HAP-1 (cell line): Measurements from ENCODE around the gene WBP4.
A peak's percentile ranks its signal among the peaks of the same experiment; 100 is the strongest.
"Not testable (repeated sequence)": the region's sequence is repeated elsewhere in the genome, so short reads cannot be mapped to it uniquely, and the experiment has no call there.

Experiments
- DNase-seq, 2 experiments: peaks; one replicate each; pipeline ENCODE4 v3.0.0-alpha.2; 2016 to 2020; ENCODE audit warnings: low spot score in 2 of 2
- H3K27me3 ChIP-seq: fragments of 250-450 bp; sonication (Bioruptor Pico); 2 replicates; pipeline ENCODE4 v1.5.1; 2020; ENCODE audit warnings: low read depth, mild to moderate bottlenecking, moderate library complexity
- H3K36me3 ChIP-seq: fragments of 250-450 bp; sonication (Bioruptor Pico); replicated peaks from 2 replicates; pipeline ENCODE4 v1.5.1; 2020; ENCODE audit warnings: mild to moderate bottlenecking
- H3K4me1 ChIP-seq: fragments of 250-450 bp; sonication (Bioruptor Pico); 2 replicates; pipeline ENCODE4 v1.5.1; 2020; ENCODE audit warnings: mild to moderate bottlenecking
- H3K4me3 ChIP-seq: fragments of 250-450 bp; sonication (Bioruptor Pico); 2 replicates; pipeline ENCODE4 v1.5.1; 2020; ENCODE audit warnings: mild to moderate bottlenecking, moderate library complexity
- H3K9me3 ChIP-seq: fragments of 250-450 bp; sonication (Bioruptor Pico); 2 replicates; pipeline ENCODE4 v1.5.1; 2020; ENCODE audit warnings: mild to moderate bottlenecking, moderate library complexity
- in situ Hi-C: fragments of 300-500 bp; cut with MboI; formaldehyde crosslinking; loops from 3 replicates; pipeline ENCODE4 v1.14.3; 2020; ENCODE audit warnings: low sequenced_read_pairs, inconsistent platforms, mixed read lengths

The WBP4 gene

GRCh38 chr13:41032691-41033376, 28.5 kb upstream of the WBP4 start:
- H3K4me1 ChIP-seq: no peaks in the 10 kb centered on the region
- DNase-seq: peak in 1 of 2 experiments; percentile 0
- in situ Hi-C loops: no loop called here
- no peaks in the 10 kb centered on the region for H3K9me3 ChIP-seq
- H3K4me3 ChIP-seq: no peak overlapping the region
- no peaks in the 10 kb centered on the region for H3K27me3 ChIP-seq
- H3K36me3 ChIP-seq: no peaks in the 10 kb centered on the region

DNA sequence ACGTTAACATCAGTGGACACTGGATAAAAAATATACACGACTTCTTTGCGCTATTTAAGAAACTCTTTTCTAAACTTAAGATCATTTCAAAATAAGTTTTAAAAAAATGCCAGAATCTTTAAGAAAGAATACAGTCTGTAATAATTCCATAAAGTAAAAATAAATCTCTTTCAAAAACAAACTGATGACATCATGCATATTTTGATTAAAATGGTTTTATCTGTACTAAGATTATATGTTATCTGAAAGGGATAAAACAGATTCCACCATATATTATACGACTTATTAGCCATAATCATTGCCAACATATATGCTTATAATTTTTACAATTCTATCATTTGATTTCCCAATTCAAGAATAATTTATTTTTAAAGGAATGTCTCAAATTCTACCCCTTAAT, 26.9 kb upstream of the WBP4 start:
- Histone ChIP-seq H3K27me3 (no peaks in the 10 kb centered on the region), H3K4me1 (no peaks in the 10 kb centered on the region), H3K9me3 (no peaks in the 10 kb centered on the region), H3K4me3 (no peak overlapping the region), H3K36me3 (no peaks in the 10 kb centered on the region)
- DNase-seq: no peak
- in situ Hi-C loops: no loop called here

GRCh38 chr13:41034881-41035280, 26.4 kb upstream of the WBP4 start:
- H3K36me3 ChIP-seq: no peaks in the 10 kb centered on the region
- H3K4me1 ChIP-seq: no peaks in the 10 kb centered on the region
- no peaks in the 10 kb centered on the region for H3K9me3 ChIP-seq
- H3K27me3 ChIP-seq: no peaks in the 10 kb centered on the region
- H3K4me3 ChIP-seq: no peak overlapping the region
- in situ Hi-C loops: no loop called here
- DNase-seq: peak in 1 of 2 experiments; percentile 2

GRCh38 chr13:41036557-41036956, 24.8 kb upstream of the WBP4 start:
- in situ Hi-C loops, H3K4me3 ChIP-seq, H3K9me3 ChIP-seq, H3K4me1 ChIP-seq, DNase-seq, H3K36me3 ChIP-seq, H3K27me3 ChIP-seq: not testable (repeated sequence)

DNA sequence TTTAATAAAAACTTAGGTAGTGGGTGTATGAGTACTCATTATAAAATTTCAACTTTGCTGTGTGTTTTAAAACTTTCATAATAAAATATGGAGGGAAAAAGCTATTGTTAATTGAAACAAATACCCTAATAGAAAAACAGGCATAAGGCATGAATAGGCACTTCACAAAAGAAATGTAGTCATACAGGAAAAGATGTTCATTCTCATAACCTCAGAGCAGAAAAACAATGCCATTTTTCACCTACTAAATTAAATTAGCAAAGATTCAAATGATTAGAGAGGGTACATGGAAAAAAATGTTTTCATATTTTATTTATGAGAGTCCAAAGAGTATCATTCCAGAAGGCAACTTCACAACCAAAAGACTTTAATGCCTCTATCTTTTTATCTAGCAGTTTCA, 21.6 kb upstream of the WBP4 start:
- DNase-seq: peak in 1 of 2 experiments; percentile 1
- Histone ChIP-seq H3K4me3 (no peak overlapping the region), H3K9me3 (no peaks in the 10 kb centered on the region), H3K4me1 (no peaks in the 10 kb centered on the region), H3K27me3 (no peaks in the 10 kb centered on the region), H3K36me3 (no peaks in the 10 kb centered on the region)
- in situ Hi-C loops: no loop called here

- H3K4me3 ChIP-seq: no peak overlapping the region
- no peaks in the 10 kb centered on the region for H3K4me1 ChIP-seq
- no peaks in the 10 kb centered on the region for H3K27me3 ChIP-seq
- H3K9me3 ChIP-seq: no peaks in the 10 kb centered on the region
- no peaks in the 10 kb centered on the region for H3K36me3 ChIP-seq
- in situ Hi-C loops: no loop called here
- peak in 1 of 2 experiments; percentile 1 for DNase-seq
These were observed 20.6 kb upstream of the WBP4 start for GRCh38 chr13:41040584-41041334.

DNA sequence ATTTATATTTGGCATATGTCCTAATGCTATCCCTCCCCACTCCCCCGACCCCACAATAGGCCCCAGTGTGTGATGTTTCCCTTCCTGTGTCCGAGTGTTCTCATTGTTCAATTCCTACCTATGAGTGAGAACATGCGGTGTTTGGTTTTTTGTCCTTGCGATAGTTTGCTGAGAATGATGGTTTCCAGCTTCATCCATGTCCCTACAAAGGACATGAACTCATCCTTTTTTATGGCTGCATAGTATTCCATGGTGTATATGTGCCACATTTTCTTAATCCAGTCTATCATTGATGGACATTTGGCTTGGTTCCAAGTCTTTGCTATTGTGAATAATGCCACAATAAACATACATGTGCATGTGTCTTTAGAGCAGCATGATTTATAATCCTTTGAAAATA, 18.9 kb upstream of the WBP4 start:
- H3K4me3 ChIP-seq, H3K27me3 ChIP-seq, H3K4me1 ChIP-seq, DNase-seq, H3K9me3 ChIP-seq, H3K36me3 ChIP-seq, in situ Hi-C loops: not testable (repeated sequence)

- Histone ChIP-seq H3K4me3 (no peak overlapping the region), H3K9me3 (no peaks in the 10 kb centered on the region; the same call in 1 of the 2 replicates), H3K4me1 (no peaks in the 10 kb centered on the region), H3K36me3 (no peaks in the 10 kb centered on the region), H3K27me3 (no peaks in the 10 kb centered on the region)
- in situ Hi-C loops: no loop called here
- no peak for DNase-seq
These were observed 12.7 kb upstream of the WBP4 start for GRCh38 chr13:41048640-41049039.

- H3K36me3 ChIP-seq: no peaks in the 10 kb centered on the region
- H3K4me3 ChIP-seq: no peak overlapping the region
- no peak for DNase-seq
- H3K4me1 ChIP-seq: no peaks in the 10 kb centered on the region
- in situ Hi-C loops: no loop called here
- no peaks in the 10 kb centered on the region for H3K27me3 ChIP-seq
- no peaks in the 10 kb centered on the region; the same call in 1 of the 2 replicates for H3K9me3 ChIP-seq
These were observed 11.5 kb upstream of the WBP4 start for GRCh38 chr13:41049480-41050440.

- Histone ChIP-seq H3K36me3 (no peaks in the 10 kb centered on the region), H3K27me3 (no peaks in the 10 kb centered on the region), H3K9me3 (no peaks in the 10 kb centered on the region; the same call in 1 of the 2 replicates), H3K4me3 (no peak overlapping the region), H3K4me1 (no peaks in the 10 kb centered on the region)
- in situ Hi-C loops: no loop called here
- no peak for DNase-seq
These were observed 8.9 kb upstream of the WBP4 start for GRCh38 chr13:41052441-41052840.

DNA sequence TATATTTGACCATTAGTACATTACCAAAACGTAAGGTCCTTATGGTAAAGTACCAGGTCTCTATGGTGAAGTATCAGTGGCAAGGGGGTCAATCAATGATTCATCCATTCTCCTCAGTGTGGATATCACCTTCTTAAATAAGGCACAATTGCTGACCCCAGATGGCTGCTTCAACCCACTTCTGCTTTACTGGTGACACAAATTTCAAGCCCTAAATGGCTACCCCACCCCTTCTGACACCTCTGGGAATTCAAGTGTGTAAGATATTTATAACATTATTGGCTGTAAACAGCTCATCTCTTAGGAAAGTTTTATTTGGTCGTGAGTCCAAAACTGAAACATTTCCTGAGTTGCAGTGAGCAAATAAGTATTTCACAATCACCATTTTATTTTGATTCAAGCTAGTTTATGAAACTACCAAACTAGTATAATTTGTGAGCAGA, 7.9 kb upstream of the WBP4 start:
- in situ Hi-C loops: no loop called here
- no peaks in the 10 kb centered on the region; the same call in 1 of the 2 replicates for H3K9me3 ChIP-seq
- H3K4me1 ChIP-seq: no peaks in the 10 kb centered on the region
- no peak overlapping the region for H3K4me3 ChIP-seq
- no peaks in the 10 kb centered on the region for H3K27me3 ChIP-seq
- no peak for DNase-seq
- H3K36me3 ChIP-seq: no peaks in the 10 kb centered on the region

DNA sequence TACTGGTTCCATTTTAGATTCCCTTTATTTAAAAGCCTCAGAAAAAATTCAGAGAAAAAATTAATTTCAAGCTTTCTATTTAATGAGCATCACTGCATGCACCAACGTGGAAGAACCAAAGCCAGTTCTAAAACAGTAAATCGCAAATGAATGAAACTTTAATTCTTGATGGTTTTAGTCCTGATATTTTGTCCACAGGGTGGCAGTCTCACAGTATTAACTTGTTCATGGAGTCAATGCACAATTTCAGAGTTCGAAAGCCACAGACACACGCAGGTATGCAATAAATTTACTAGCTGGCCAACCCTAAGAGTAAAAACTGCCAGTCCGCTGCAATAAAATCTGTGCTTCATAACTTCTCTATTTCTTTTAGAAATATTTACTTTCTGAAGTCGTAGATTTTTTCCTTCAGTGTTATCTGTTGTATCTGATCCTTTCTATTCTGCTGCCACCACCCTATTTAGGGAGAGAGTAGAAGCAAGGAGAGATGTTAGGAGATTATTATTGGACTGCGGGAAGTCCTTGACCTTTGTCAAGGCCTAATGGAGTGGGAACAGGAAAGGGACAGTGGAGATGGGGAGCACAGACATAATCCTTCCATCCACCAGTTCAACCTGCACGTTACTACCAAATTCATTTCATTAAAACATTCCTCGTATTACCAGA, 7.0 kb upstream of the WBP4 start:
- Histone ChIP-seq H3K4me3 (no peak overlapping the region), H3K27me3 (no peaks in the 10 kb centered on the region), H3K9me3 (no peaks in the 10 kb centered on the region), H3K36me3 (no peaks in the 10 kb centered on the region), H3K4me1 (peaks cover 3% of the 10 kb centered on the region)
- peak; percentile 55 to 63 for DNase-seq
- in situ Hi-C loops: no loop called here

DNA sequence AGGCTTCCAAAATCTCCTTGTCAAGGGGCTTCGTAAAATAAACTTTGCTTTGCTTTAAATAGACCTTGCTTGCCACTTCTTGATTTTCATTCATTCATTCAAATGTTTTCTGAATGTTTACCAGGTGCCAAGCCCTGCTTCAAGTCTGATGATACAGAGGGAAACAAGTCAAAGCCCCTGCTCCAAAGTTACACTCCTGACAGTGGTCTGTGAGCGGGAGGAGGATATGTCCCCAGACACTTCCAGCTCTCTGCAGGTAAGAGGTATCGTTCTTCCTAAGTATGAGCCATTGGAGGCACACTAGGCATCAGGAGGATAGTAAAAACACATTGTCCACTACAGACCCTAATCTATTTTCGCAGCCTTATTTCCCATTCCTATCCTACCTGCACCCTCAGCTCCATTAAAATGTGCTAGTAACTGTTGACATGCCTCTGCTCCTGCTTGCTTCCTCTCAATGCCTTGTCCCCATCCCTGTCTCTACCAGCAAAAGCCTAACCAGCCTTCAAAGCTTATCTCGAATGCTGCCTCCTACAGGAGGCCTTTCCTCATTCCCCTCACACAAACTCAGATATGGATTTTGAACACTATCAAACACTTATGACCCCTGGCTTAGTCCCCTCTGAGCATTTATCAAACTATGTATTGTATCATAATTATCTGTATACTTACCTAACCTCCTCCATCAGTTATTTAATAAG, 6.2 kb upstream of the WBP4 start:
- Histone ChIP-seq H3K36me3 (no peaks in the 10 kb centered on the region), H3K27me3 (no peaks in the 10 kb centered on the region), H3K4me1 (peaks cover 4% of the 10 kb centered on the region), H3K4me3 (no peak overlapping the region), H3K9me3 (no peaks in the 10 kb centered on the region)
- in situ Hi-C loops: no loop called here
- DNase-seq: no peak
